Thyroid gland (tissue), 4 donors: ENCODE results near the gene AJAP1. TPM values are rescaled to one million over a fixed set of nuclear protein-coding genes. Genes with fewer than 3 reads are reported as not detected.

Experiments used
- DNase-seq, 2 donors: peaks; one replicate each; pipeline ENCODE4 v3.0.0-alpha.2; 2019
- H3K27ac ChIP-seq, 3 donors: fragments of 200-600 bp; sonication (generic); 1 replicate in 2 of 3; 2 replicates in 1 of 3; pipeline ENCODE4 v1.5.1; 2016 to 2019; ENCODE audit warnings: mild to moderate bottlenecking in 1 of 3, moderate library complexity in 1 of 3
- H3K27me3 ChIP-seq: fragments of 200-600 bp; sonication (generic); one replicate; pipeline ENCODE4 v1.5.1; 2019
- H3K36me3 ChIP-seq, 2 donors: fragments of 200-600 bp; sonication (generic); one replicate each; pipeline ENCODE4 v1.5.1; 2016 to 2019
- H3K4me1 ChIP-seq, 2 donors: fragments of 200-600 bp; sonication (generic); one replicate each; pipeline ENCODE4 v1.5.1; 2017 to 2019
- H3K4me3 ChIP-seq, 3 donors: fragments of 200-600 bp; sonication (generic); replicated peaks in 1 of 3; 1 replicate in 2 of 3; 2 replicates in 1 of 3; pipeline ENCODE4 v1.5.1; 2016; ENCODE audit warnings: mild to moderate bottlenecking in 1 of 3
- H3K9me3 ChIP-seq: fragments of 200-600 bp; sonication (generic); one replicate; pipeline ENCODE4 v1.5.1; 2017
- POLR2A ChIP-seq, 2 donors: fragments of 450-650 bp; IDR thresholded peaks; one replicate each; pipeline ENCODE4 v1.6.1; 2017; ENCODE audit warnings: antibody characterized with exemption in 2 of 2, mild to moderate bottlenecking in 2 of 2, moderate library complexity in 1 of 2
- WGBS, 2 donors: methylation state at CpG; one replicate each; pipeline ENCODE4 v1.1.5; 2017; 5-methylcytosine and 5-hydroxymethylcytosine counted together
- intact Hi-C: fragments of 100-400 bp; cut with DNase I; formaldehyde crosslinking; loops from one replicate; pipeline ENCODE4 v1.15.1; 2023
- total RNA-seq, 4 donors: library from RNA; depleted of rRNA; stranded (reverse); fragments of >200 nt; gene quantifications; one replicate each; pipeline ENCODE4 v1.2.3, GENCODE V29; 2016
- TF ChIP-seq, protein P1 (sequence below), 6 experiments: fragments of 200-600 bp in 3 of 6; fragments of 450-650 bp in 3 of 6; sonication (generic) in 3 of 6; IDR thresholded peaks; one replicate each; pipeline ENCODE4 v1.5.1; 2016 to 2019; ENCODE audit warnings: antibody characterized with exemption in 6 of 6, mild to moderate bottlenecking in 2 of 6, inconsistent platforms in 1 of 6, moderate library complexity in 1 of 6

Gene AJAP1
- total RNA-seq, 4 donors from 2014 or later = 0.22 to 1.6 (median 0.81) TPM

DNA sequence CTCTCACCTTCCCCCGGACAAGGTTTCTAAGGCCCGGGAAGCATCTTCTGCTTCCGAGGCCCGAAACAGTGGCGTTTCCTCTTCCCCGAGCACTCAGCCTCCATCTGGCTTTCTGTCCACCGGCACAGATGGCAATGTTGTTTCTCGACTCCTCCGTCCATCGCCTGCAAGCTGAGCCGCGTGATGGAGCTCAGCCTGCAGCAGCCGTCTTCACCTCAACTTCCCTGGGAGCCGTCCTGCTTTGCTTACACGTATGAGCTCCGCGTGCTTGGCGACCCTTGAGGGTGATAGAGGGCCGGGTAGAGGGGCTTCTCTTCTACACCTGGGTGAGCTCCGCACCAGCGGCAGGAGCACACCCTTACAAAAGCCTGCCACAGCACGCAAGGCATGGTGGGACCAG lies 80.4 kb downstream of the AJAP1 start:
- 82 to 86% methylated on average over 20 to 22 of the region's 22 CpGs for WGBS, 2 donors
- H3K9me3 ChIP-seq = no peaks in the 10 kb centered on the region
- no peak overlapping the region for H3K27ac ChIP-seq
- H3K36me3 ChIP-seq = no peaks in the 10 kb centered on the region
- no peak for DNase-seq
- intact Hi-C loops = no loop called here
- H3K27me3 ChIP-seq = no peaks in the 10 kb centered on the region
- no peak overlapping the region for H3K4me3 ChIP-seq
- H3K4me1 ChIP-seq = peaks cover 0 to 3% of the 10 kb centered on the region in 2 donors
- TF ChIP-seq, protein P1, sequence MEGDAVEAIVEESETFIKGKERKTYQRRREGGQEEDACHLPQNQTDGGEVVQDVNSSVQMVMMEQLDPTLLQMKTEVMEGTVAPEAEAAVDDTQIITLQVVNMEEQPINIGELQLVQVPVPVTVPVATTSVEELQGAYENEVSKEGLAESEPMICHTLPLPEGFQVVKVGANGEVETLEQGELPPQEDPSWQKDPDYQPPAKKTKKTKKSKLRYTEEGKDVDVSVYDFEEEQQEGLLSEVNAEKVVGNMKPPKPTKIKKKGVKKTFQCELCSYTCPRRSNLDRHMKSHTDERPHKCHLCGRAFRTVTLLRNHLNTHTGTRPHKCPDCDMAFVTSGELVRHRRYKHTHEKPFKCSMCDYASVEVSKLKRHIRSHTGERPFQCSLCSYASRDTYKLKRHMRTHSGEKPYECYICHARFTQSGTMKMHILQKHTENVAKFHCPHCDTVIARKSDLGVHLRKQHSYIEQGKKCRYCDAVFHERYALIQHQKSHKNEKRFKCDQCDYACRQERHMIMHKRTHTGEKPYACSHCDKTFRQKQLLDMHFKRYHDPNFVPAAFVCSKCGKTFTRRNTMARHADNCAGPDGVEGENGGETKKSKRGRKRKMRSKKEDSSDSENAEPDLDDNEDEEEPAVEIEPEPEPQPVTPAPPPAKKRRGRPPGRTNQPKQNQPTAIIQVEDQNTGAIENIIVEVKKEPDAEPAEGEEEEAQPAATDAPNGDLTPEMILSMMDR (IDR thresholded peaks at IDR 0.05) = no peak
- TF ChIP-seq POLR2A (IDR thresholded peaks at IDR 0.05) = no peak

DNA sequence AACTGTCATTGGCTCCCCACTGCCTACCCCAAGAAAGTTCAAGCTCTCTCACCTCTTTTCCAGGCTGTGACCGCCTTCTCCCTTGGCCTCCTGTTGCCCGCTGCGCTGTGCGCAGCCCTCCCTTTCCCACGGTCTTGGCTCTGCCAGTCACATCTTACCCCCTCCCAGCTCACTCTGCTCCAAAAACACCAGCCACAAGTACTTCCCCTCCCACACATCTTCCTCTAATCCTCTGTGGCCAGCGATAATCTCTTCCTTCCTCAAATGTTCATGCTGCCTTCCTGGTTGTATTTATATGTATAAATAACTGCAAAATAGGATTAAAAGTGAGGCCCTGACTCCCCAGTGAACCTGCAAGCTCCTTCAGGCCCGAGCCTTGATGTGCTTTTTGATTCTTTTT lies 81.8 kb downstream of the AJAP1 start:
- no peak for DNase-seq
- Histone ChIP-seq H3K4me1 (peaks cover 0 to 4% of the 10 kb centered on the region in 2 donors), H3K9me3 (no peaks in the 10 kb centered on the region), H3K27me3 (no peaks in the 10 kb centered on the region), H3K4me3 (no peak overlapping the region), H3K36me3 (no peaks in the 10 kb centered on the region), H3K27ac (no peak overlapping the region)
- TF ChIP-seq, protein P1 (IDR thresholded peaks at IDR 0.05) = no peak
- no peak for TF ChIP-seq POLR2A (IDR thresholded peaks at IDR 0.05)
- WGBS, 2 donors = 70 to 74% methylated on average over 7 of the region's 7 CpGs
- intact Hi-C loops = no loop called here

DNA sequence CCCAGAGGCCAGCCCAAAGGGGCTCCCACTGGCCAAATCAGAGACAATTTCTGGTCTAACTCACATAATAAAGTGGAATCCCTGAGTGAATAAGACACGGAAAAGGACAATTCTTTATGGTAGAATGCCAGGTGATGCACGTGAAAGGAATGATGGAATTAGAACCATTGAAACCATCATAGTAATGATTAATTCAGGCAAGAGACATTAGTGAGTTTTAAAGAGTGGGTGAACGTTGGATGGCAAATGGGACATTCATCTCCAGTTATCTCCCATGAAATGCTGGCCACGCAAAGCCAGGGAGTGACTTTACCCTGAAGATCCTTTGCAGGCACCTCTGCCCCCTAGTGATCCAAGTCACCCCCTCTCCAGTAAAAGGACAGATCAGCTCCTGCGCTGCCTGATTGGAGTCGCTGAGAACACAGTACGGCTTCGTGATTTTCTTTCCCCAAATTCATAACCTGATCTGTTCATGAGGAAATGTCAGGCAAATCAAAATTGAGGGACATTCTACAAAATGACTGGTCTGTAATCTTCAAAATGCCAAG lies 87.5 kb downstream of the AJAP1 start:
- intact Hi-C loops = no loop called here

DNA sequence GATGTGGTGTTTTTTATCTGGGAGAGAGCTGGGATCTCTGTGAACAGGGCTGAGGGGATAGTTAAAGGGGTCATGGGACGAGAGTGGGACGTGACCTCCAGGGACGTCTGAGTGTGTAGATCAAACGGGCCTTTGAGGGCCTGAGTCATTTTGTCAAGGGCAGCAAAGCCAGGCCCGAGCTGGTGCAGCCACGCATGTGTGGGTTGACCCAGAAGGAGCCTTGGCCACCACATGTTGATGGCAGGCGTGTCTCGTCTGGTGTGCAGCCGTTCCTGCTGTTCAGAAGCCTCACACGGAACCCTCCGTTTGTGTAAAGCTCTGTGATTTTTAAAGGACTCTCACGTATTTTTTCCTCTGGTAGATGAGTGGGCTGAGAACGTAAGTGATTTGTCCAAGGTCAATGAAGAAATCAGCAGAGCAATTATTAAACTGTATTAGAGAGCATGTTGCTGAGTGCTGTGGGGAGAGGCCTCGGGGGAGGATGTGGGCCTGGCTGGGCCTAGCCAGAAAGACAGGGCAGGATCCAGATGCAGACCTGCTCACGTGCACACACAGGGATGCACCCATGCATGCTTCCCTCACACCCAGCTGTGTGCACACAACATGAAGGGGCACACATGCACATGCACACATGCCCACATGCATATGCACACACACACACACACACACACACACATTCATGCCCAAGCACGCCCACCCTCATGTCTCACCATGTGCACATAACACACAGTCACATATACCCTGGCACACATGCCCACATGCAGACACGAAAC lies 89.8 kb downstream of the AJAP1 start:
- TF ChIP-seq POLR2A (IDR thresholded peaks at IDR 0.05) = no peak
- TF ChIP-seq, protein P1 (IDR thresholded peaks at IDR 0.05) = no peak
- no peaks in the 10 kb centered on the region for H3K27me3 ChIP-seq
- H3K9me3 ChIP-seq = no peaks in the 10 kb centered on the region
- no peak overlapping the region for H3K27ac ChIP-seq
- peaks cover 0 to 21% of the 10 kb centered on the region in 2 donors for H3K4me1 ChIP-seq
- H3K4me3 ChIP-seq = no peak overlapping the region
- peak; percentile 83 to 84 for DNase-seq
- H3K36me3 ChIP-seq = no peaks in the 10 kb centered on the region
- intact Hi-C loops = no loop called here
- WGBS, 2 donors = 32 to 49% methylated on average over 16 to 17 of the region's 17 CpGs

More for the DNA sequence above, 87.5 kb downstream of the AJAP1 start:
- DNase-seq = no peak
- H3K9me3 ChIP-seq = no peaks in the 10 kb centered on the region
- no peak overlapping the region for H3K4me3 ChIP-seq
- peaks cover 0 to 21% of the 10 kb centered on the region in 2 donors for H3K4me1 ChIP-seq
- H3K27me3 ChIP-seq = no peaks in the 10 kb centered on the region
- TF ChIP-seq, protein P1 (IDR thresholded peaks at IDR 0.05) = no peak
- no peak for TF ChIP-seq POLR2A (IDR thresholded peaks at IDR 0.05)
- H3K36me3 ChIP-seq = no peaks in the 10 kb centered on the region
- H3K27ac ChIP-seq = no peak overlapping the region
- WGBS, 2 donors = 86 to 89% methylated on average over 8 of the region's 8 CpGs

DNA sequence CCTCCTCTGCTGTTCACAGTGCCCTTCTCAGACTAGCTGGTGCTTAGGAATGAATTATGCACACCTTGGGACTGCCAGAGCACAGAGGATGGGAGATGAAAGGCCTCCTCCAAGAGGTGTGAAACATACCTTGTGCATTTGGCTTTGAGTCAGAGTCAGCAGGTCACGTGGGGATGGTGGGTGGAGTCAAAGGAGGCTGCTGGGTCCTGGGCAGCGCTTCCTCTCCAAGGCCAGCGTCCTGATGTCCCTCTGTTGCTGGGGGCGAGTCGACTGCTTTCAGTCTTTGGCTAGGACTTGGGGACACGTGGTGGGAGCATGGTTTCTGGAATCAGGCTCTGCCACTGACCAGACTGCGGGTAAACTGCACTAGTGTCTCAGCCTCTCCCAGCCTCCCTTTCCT lies 91.2 kb downstream of the AJAP1 start:
- Histone ChIP-seq H3K27me3 (no peaks in the 10 kb centered on the region), H3K4me1 (peaks cover 0 to 17% of the 10 kb centered on the region in 2 donors), H3K27ac (no peak overlapping the region), H3K9me3 (no peaks in the 10 kb centered on the region), H3K36me3 (no peaks in the 10 kb centered on the region), H3K4me3 (no peak overlapping the region)
- TF ChIP-seq, protein P1 (IDR thresholded peaks at IDR 0.05) = no peak
- TF ChIP-seq POLR2A (IDR thresholded peaks at IDR 0.05) = no peak
- intact Hi-C loops = no loop called here
- DNase-seq = no peak
- WGBS, 2 donors = 46 to 73% methylated on average over 5 to 7 of the region's 7 CpGs
